HEK293 (cell line): Measurements from ENCODE around the gene SIX4.

ENCODE experiments used
- CTCF ChIA-PET: fragments of 350-600 bp; formaldehyde crosslinking; extraction: SDS; loops from one replicate; lab custom pipeline; 2021; ENCODE audit warnings: antibody characterized with exemption; lab: Yijun Ruan, JAX
- POLR2A ChIA-PET: fragments of 300-600 bp; formaldehyde crosslinking; extraction: SDS; loops from one replicate; lab custom pipeline; 2020; ENCODE audit warnings: antibody characterized with exemption, inconsistent platforms; lab: Yijun Ruan, JAX
- H3K27ac ChIP-seq: fragments of 200-500 bp; sonication (Bioruptor generic); 2 replicates; pipeline ENCODE4 v1.5.1; 2014; ENCODE audit warnings: low read depth, low read length, control low read depth, inconsistent platforms; ENCODE audit errors: extremely low read depth
- H3K36me3 ChIP-seq, 2 experiments: fragments of 200-500 bp in 1 of 2; sonication (Bioruptor generic) in 1 of 2; 1 replicate in 1 of 2; 2 replicates in 1 of 2; pipeline ENCODE4 v1.5.1; 2014 to 2017; ENCODE audit warnings: inconsistent platforms in 2 of 2, low read length in 2 of 2; ENCODE audit not compliant: control insufficient read depth in 2 of 2, insufficient read depth in 1 of 2
- H3K4me1 ChIP-seq: fragments of 200-500 bp; sonication (Bioruptor generic); 2 replicates; pipeline ENCODE4 v1.5.1; 2014; ENCODE audit warnings: mild to moderate bottlenecking, low read length, inconsistent platforms; ENCODE audit not compliant: control insufficient read depth, insufficient read depth
- H3K4me3 ChIP-seq: 2 replicates; pipeline ENCODE4 v1.5.1; 2011; ENCODE audit warnings: low read depth, mild to moderate bottlenecking, control low read depth, low read length, moderate library complexity
- H3K9me3 ChIP-seq: fragments of 200-500 bp; sonication (Bioruptor generic); 2 replicates; pipeline ENCODE4 v1.5.1; 2014; ENCODE audit warnings: low read depth, low read length, inconsistent platforms; ENCODE audit not compliant: control insufficient read depth, insufficient read depth
- FEZF1 ChIP-seq: fragments of 450-650 bp; formaldehyde crosslinking; IDR thresholded peaks from 2 replicates; pipeline ENCODE4 v1.5.1; 2016; ENCODE audit warnings: missing biosample characterization, missing genetic modification characterization
- KLF10 ChIP-seq: fragments of 450-650 bp; IDR thresholded peaks from 2 replicates; pipeline ENCODE4 v1.5.1; 2018; ENCODE audit warnings: missing biosample characterization, mild to moderate bottlenecking, missing genetic modification characterization
- KLF16 ChIP-seq: fragments of 450-650 bp; formaldehyde crosslinking; IDR thresholded peaks from 2 replicates; pipeline ENCODE4 v1.5.1; 2017; ENCODE audit warnings: missing biosample characterization, missing genetic modification characterization
- PRDM1 ChIP-seq: fragments of 450-650 bp; formaldehyde crosslinking; IDR thresholded peaks from 2 replicates; pipeline ENCODE4; 2016; ENCODE audit warnings: missing biosample characterization, missing genetic modification characterization
- SP2 ChIP-seq: fragments of 450-650 bp; formaldehyde crosslinking; IDR thresholded peaks from 2 replicates; pipeline ENCODE4 v1.5.1; 2016; ENCODE audit warnings: missing biosample characterization, missing genetic modification characterization
- ZNF112 ChIP-seq: fragments of 450-650 bp; formaldehyde crosslinking; IDR thresholded peaks from 2 replicates; pipeline ENCODE4 v1.5.0; 2017; ENCODE audit warnings: missing biosample characterization, missing genetic modification characterization
- ZNF19 ChIP-seq: fragments of 450-650 bp; formaldehyde crosslinking; IDR thresholded peaks from 2 replicates; pipeline ENCODE4; 2016; ENCODE audit warnings: missing biosample characterization, missing genetic modification characterization, low read depth
- ZNF2 ChIP-seq: fragments of 450-650 bp; formaldehyde crosslinking; IDR thresholded peaks from 2 replicates; pipeline ENCODE4 v1.5.1; 2016; ENCODE audit warnings: missing biosample characterization, missing genetic modification characterization
- ZNF211 ChIP-seq: fragments of 450-650 bp; formaldehyde crosslinking; IDR thresholded peaks from 2 replicates; pipeline ENCODE4 v1.5.1; 2016; ENCODE audit warnings: low read depth, missing biosample characterization, missing genetic modification characterization
- ZNF239 ChIP-seq: fragments of 450-650 bp; formaldehyde crosslinking; IDR thresholded peaks from 2 replicates; pipeline ENCODE4 v1.5.1; 2016; ENCODE audit warnings: missing biosample characterization, missing genetic modification characterization
- ZNF311 ChIP-seq: fragments of 450-650 bp; formaldehyde crosslinking; IDR thresholded peaks from 2 replicates; pipeline ENCODE4 v1.5.1; 2017; ENCODE audit warnings: missing biosample characterization, missing genetic modification characterization, borderline replicate concordance
- ZNF510 ChIP-seq: fragments of 450-650 bp; formaldehyde crosslinking; IDR thresholded peaks from 2 replicates; pipeline ENCODE4 v1.5.1; 2018; ENCODE audit warnings: mild to moderate bottlenecking, missing genetic modification characterization, missing biosample characterization; ENCODE audit not compliant: insufficient replicate concordance
- ZNF514 ChIP-seq: fragments of 450-650 bp; formaldehyde crosslinking; IDR thresholded peaks from 2 replicates; pipeline ENCODE4 v1.5.1; 2016; ENCODE audit warnings: missing biosample characterization, missing genetic modification characterization
- ZNF530 ChIP-seq: fragments of 450-650 bp; formaldehyde crosslinking; IDR thresholded peaks from 2 replicates; pipeline ENCODE4 v1.5.1; 2016; ENCODE audit warnings: low read depth, missing biosample characterization, missing genetic modification characterization
- ZNF555 ChIP-seq: fragments of 450-650 bp; formaldehyde crosslinking; conservative IDR thresholded peaks from 2 replicates; pipeline ENCODE4 v1.5.1; 2017; ENCODE audit warnings: missing biosample characterization, mild to moderate bottlenecking, missing genetic modification characterization, inconsistent platforms
- ZNF623 ChIP-seq: fragments of 450-650 bp; formaldehyde crosslinking; IDR thresholded peaks from 2 replicates; pipeline ENCODE4 v1.5.1; 2016; ENCODE audit warnings: missing biosample characterization, missing genetic modification characterization
- ZNF830 ChIP-seq: fragments of 450-650 bp; IDR thresholded peaks from 2 replicates; pipeline ENCODE4 v1.5.0; 2018; ENCODE audit warnings: missing biosample characterization, missing genetic modification characterization, low read depth, mild to moderate bottlenecking, moderate library complexity
- ZNF837 ChIP-seq: fragments of 450-650 bp; formaldehyde crosslinking; IDR thresholded peaks from 2 replicates; pipeline ENCODE4 v1.5.1; 2016; ENCODE audit warnings: missing biosample characterization, missing genetic modification characterization
- TF ChIP-seq, protein P1 (sequence below): fragments of 450-650 bp; formaldehyde crosslinking; IDR thresholded peaks from 2 replicates; pipeline ENCODE4 v1.5.1; 2017; ENCODE audit warnings: missing biosample characterization, missing genetic modification characterization
- TF ChIP-seq, protein P2 (sequence below): fragments of 450-650 bp; formaldehyde crosslinking; IDR thresholded peaks from 2 replicates; pipeline ENCODE4 v1.5.1; 2017; ENCODE audit warnings: missing biosample characterization, missing genetic modification characterization
- TF ChIP-seq, protein P3 (sequence below): fragments of 450-650 bp; formaldehyde crosslinking; IDR thresholded peaks from 2 replicates; pipeline ENCODE4 v1.5.1; 2016; ENCODE audit warnings: missing biosample characterization, missing genetic modification characterization

SIX4 gene

DNA sequence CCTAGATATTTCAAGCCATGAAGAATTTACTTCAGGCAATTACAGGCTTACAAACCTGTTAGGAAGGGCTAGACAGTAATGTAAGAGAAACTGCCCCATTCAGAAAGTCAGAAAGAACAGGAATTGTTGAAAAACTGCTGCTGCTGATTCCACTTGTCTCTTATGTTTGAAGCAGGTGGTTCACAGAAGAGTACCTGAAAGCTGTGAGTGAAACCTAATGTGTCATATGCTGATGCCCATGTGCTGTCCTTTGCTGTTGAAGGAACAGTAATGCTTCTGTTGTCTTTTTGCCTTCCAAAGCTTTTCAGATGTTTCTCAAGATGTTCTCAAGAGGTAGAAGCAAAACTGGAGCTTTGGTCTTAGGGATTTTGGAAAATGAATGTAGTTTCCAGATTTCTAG, 49.4 kb upstream of the SIX4 start (continued):
- TF ChIP-seq, protein P1, sequence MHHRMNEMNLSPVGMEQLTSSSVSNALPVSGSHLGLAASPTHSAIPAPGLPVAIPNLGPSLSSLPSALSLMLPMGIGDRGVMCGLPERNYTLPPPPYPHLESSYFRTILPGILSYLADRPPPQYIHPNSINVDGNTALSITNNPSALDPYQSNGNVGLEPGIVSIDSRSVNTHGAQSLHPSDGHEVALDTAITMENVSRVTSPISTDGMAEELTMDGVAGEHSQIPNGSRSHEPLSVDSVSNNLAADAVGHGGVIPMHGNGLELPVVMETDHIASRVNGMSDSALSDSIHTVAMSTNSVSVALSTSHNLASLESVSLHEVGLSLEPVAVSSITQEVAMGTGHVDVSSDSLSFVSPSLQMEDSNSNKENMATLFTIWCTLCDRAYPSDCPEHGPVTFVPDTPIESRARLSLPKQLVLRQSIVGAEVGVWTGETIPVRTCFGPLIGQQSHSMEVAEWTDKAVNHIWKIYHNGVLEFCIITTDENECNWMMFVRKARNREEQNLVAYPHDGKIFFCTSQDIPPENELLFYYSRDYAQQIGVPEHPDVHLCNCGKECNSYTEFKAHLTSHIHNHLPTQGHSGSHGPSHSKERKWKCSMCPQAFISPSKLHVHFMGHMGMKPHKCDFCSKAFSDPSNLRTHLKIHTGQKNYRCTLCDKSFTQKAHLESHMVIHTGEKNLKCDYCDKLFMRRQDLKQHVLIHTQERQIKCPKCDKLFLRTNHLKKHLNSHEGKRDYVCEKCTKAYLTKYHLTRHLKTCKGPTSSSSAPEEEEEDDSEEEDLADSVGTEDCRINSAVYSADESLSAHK (tag by site-specific recombination): no peak
- no peak for TF ChIP-seq ZNF19 (tag by site-specific recombination)
- TF ChIP-seq, all 188 proteins: peak for 0

DNA sequence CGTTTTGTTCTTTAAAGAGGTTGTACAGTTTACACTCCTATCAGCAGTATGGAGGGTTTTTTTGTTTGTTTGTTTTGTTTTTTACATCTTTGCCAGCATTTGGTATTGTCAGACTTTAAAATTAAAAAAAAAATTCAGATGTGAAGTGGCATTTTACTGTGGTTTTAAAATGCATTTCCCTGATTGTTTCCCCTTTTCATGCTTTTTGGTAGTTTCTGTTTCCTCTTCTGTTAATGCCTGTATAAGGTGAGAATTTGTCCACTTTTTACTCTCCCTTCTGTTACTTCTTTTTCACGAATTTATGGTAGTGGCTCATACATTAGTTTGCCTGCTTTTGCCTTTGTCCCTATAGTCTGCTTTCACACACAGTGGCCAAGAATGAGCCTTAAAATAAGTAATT, 47.0 kb upstream of the SIX4 start:
- Histone ChIP-seq H3K27ac (no peak overlapping the region), H3K9me3 (no peaks in the 10 kb centered on the region), H3K4me1 (no peaks in the 10 kb centered on the region), H3K4me3 (no peak overlapping the region), H3K36me3 (no peaks in the 10 kb centered on the region)
- CTCF ChIA-PET: no interaction called here
- POLR2A ChIA-PET: no interaction called here
- TF ChIP-seq ZNF2 (tag by site-specific recombination) (no peak), ZNF510 (tag by site-specific recombination) (no peak), ZNF211 (tag by site-specific recombination) (no peak), ZNF623 (tag by site-specific recombination) (no peak), ZNF112 (tag by site-specific recombination) (no peak), SP2 (no peak), ZNF555 (tag by site-specific recombination) (no peak), FEZF1 (tag by site-specific recombination) (no peak), ZNF530 (tag by site-specific recombination) (no peak), KLF10 (tag by site-specific recombination) (no peak), ZNF837 (tag by site-specific recombination) (no peak), KLF16 (tag by site-specific recombination) (no peak), ZNF239 (no peak), ZNF830 (tag by site-specific recombination) (no peak), PRDM1 (tag by site-specific recombination) (no peak), ZNF514 (tag by site-specific recombination) (no peak), ZNF311 (tag by site-specific recombination) (no peak)
- TF ChIP-seq, protein P2, sequence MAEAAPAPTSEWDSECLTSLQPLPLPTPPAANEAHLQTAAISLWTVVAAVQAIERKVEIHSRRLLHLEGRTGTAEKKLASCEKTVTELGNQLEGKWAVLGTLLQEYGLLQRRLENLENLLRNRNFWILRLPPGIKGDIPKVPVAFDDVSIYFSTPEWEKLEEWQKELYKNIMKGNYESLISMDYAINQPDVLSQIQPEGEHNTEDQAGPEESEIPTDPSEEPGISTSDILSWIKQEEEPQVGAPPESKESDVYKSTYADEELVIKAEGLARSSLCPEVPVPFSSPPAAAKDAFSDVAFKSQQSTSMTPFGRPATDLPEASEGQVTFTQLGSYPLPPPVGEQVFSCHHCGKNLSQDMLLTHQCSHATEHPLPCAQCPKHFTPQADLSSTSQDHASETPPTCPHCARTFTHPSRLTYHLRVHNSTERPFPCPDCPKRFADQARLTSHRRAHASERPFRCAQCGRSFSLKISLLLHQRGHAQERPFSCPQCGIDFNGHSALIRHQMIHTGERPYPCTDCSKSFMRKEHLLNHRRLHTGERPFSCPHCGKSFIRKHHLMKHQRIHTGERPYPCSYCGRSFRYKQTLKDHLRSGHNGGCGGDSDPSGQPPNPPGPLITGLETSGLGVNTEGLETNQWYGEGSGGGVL (tag by site-specific recombination): no peak
- TF ChIP-seq, protein P3, sequence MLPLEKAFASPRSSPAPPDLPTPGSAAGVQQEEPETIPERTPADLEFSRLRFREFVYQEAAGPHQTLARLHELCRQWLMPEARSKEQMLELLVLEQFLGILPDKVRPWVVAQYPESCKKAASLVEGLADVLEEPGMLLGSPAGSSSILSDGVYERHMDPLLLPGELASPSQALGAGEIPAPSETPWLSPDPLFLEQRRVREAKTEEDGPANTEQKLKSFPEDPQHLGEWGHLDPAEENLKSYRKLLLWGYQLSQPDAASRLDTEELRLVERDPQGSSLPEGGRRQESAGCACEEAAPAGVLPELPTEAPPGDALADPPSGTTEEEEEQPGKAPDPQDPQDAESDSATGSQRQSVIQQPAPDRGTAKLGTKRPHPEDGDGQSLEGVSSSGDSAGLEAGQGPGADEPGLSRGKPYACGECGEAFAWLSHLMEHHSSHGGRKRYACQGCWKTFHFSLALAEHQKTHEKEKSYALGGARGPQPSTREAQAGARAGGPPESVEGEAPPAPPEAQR (tag by site-specific recombination): no peak
- TF ChIP-seq, all 188 proteins: peak for 0
